Measurements from ENCODE around the gene MKI67.

GRCh38 chr10:128151031-128151430, 24.8 kb upstream of the MKI67 start:
- TF ChIP-seq CTCF (IDR thresholded peaks at IDR 0.05 in 2 of 3, conservative IDR thresholded peaks at IDR 0.05 in 1 of 3; ENCODE audit: insufficient read depth in 2 of 3, low read depth in 1 of 3, low read length in 3 of 3) (no peak), POLR2G (IDR thresholded peaks at IDR 0.05; ENCODE audit: low read depth, low read length) (no peak), ZNF707 (CRISPR knock-in tag; conservative IDR thresholded peaks at IDR 0.05) (no peak), CREM (IDR thresholded peaks at IDR 0.05; ENCODE audit: low read depth) (no peak)

Data from K562 (cell line).